MM.1S (cell line): ENCODE data around the gene OR4K2.

Source experiments
- CTCF ChIP-seq: fragments of 300-600 bp; sonication (generic); IDR thresholded peaks from 2 replicates; pipeline ENCODE4 v1.5.1; 2016; ENCODE audit warnings: antibody characterized with exemption, low read length, mixed read lengths
- EZH2 ChIP-seq: fragments of 300-600 bp; sonication (generic); optimal IDR thresholded peaks from 2 replicates; pipeline ENCODE3; 2017; ENCODE audit warnings: low read depth, mild to moderate bottlenecking, antibody characterized with exemption, low read length, mixed read lengths
- EZH2phosphoT487 ChIP-seq: fragments of 300-600 bp; sonication (generic); IDR thresholded peaks from 2 replicates; pipeline ENCODE4 v1.6.1; 2018; ENCODE audit warnings: antibody characterized with exemption, low read length

GRCh38 chr14:19873178-19873577 is 1.8 kb upstream of the OR4K2 start:
- TF ChIP-seq CTCF (no peak), EZH2phosphoT487 (no peak), EZH2 (no peak)
